OCI-LY3 (cell line): ENCODE measurements around the gene SEMA6A.

ENCODE experiments used
- CTCF ChIP-seq: fragments of 200-600, 300-600 bp; sonication (generic); IDR thresholded peaks from 2 replicates; pipeline ENCODE4 v1.5.1; 2014; ENCODE audit warnings: antibody characterized with exemption, low read length, low read depth
- EZH2phosphoT487 ChIP-seq: fragments of 200-600 bp; shearing (Covaris generic); IDR thresholded peaks from 2 replicates; pipeline ENCODE4 v1.6.1; 2018; ENCODE audit warnings: antibody characterized with exemption, mixed run types, low read depth

DNA sequence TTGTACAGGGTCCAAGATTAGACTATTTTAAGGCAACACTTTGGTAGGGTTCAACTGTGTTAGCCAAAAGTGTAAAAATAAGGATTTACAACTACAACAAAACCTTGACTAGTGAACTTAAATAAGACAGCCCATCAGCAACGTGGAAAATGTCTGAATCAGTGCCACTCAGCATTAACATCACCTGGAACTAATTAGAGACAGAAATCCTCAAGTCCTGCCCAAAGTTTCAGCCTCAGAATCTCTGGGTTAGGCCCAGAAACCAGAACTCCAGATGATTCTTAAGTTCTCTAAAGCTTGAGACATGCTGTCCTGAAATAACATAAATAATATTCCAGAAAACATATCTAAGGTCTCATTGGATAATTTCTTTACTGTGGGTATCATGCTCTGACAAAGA is 118.6 kb downstream of the SEMA6A start:
- TF ChIP-seq CTCF (no peak), EZH2phosphoT487 (no peak)
